Myocyte (in vitro differentiated cells): Measurements from ENCODE around the gene CALD1. TPM values are rescaled to one million over a fixed set of nuclear protein-coding genes. Genes with fewer than 3 reads are reported as not detected.
"Not testable (repeated sequence)": the region's sequence is repeated elsewhere in the genome, so short reads cannot be mapped to it uniquely, and the experiment has no call there.

Source experiments
- DNase-seq: peaks from one replicate; pipeline ENCODE4 v3.0.0-alpha.2; 2012; ENCODE audit warnings: low read depth
- total RNA-seq: library from RNA; depleted of rRNA; stranded (reverse); fragments of >200 nt; gene quantifications from 2 replicates; pipeline ENCODE4 v1.2.3, GENCODE V29; 2014

The CALD1 gene
- total RNA-seq, 1 donor from 2014 or later: 202 TPM

- DNase-seq: no peak
Observed at GRCh38 chr7:134942690-134943466, 163.4 kb downstream of the CALD1 start.

- no peak for DNase-seq
Observed at GRCh38 chr7:134943785-134944400, 164.5 kb downstream of the CALD1 start.

GRCh38 chr7:134945691-134946090, 166.3 kb downstream of the CALD1 start:
- no peak for DNase-seq

- no peak for DNase-seq
Observed at GRCh38 chr7:134946260-134946659, 166.8 kb downstream of the CALD1 start.

- no peak for DNase-seq
Observed at GRCh38 chr7:134947329-134947728, 167.9 kb downstream of the CALD1 start.

- no peak for DNase-seq
Observed at GRCh38 chr7:134947831-134948230, 168.4 kb downstream of the CALD1 start.

GRCh38 chr7:134948246-134948645, 168.8 kb downstream of the CALD1 start:
- no peak for DNase-seq

GRCh38 chr7:134948736-134949135, 169.3 kb downstream of the CALD1 start:
- DNase-seq: no peak

GRCh38 chr7:134949171-134949570, 169.7 kb downstream of the CALD1 start:
- no peak for DNase-seq

- DNase-seq: peak; percentile 47
Observed at GRCh38 chr7:134954197-134955082, 175.0 kb downstream of the CALD1 start.

GRCh38 chr7:134957005-134957404, 177.6 kb downstream of the CALD1 start:
- DNase-seq: no peak

- no peak for DNase-seq
Observed at GRCh38 chr7:134959810-134960209, 180.4 kb downstream of the CALD1 start.

GRCh38 chr7:134962270-134962780, 182.9 kb downstream of the CALD1 start:
- no peak for DNase-seq

- DNase-seq: no peak
Observed at GRCh38 chr7:134963036-134963435, 183.6 kb downstream of the CALD1 start.

GRCh38 chr7:134966691-134967090, 187.3 kb downstream of the CALD1 start:
- no peak for DNase-seq

- no peak for DNase-seq
Observed at GRCh38 chr7:134968110-134968509, 188.7 kb downstream of the CALD1 start.

GRCh38 chr7:134981645-134982044, 202.2 kb downstream of the CALD1 start:
- not testable (repeated sequence) for DNase-seq

GRCh38 chr7:134985894-134986362, 206.5 kb downstream of the CALD1 start:
- no peak for DNase-seq

GRCh38 chr7:134986363-134987251, 207.2 kb downstream of the CALD1 start, which contains the start of gene AGBL3:
TSS of gene AGBL3 (plus strand) at chr7:134986508. CDS start at chr7:134987934, 1,426 bp downstream.
- peak; percentile 99 for DNase-seq

GRCh38 chr7:134988161-134988560, 208.7 kb downstream of the CALD1 start:
- DNase-seq: no peak
